Transverse colon (tissue), 4 donors: ENCODE results near the gene STARD9. TPM values are rescaled to one million over a fixed set of nuclear protein-coding genes. Genes with fewer than 3 reads are reported as not detected.
"Not testable (repeated sequence)": the region's sequence is repeated elsewhere in the genome, so short reads cannot be mapped to it uniquely, and the experiment has no call there.

Experiments
- DNase-seq: peaks from one replicate; pipeline ENCODE4 v3.0.0-alpha.2; 2019
- H3K27ac ChIP-seq, 4 donors: fragments of 200-600 bp; sonication (generic); 2 replicates each; pipeline ENCODE4 v1.5.1; 2016 to 2018; ENCODE audit warnings: inconsistent platforms in 4 of 4
- H3K27me3 ChIP-seq: fragments of 200-600 bp; sonication (generic); 2 replicates; pipeline ENCODE4 v1.5.1; 2017; ENCODE audit warnings: inconsistent platforms
- H3K36me3 ChIP-seq, 4 donors: fragments of 200-600 bp; sonication (generic); 2 replicates each; pipeline ENCODE4 v1.5.1; 2017 to 2019; ENCODE audit warnings: inconsistent platforms in 4 of 4
- H3K4me1 ChIP-seq, 4 donors: fragments of 200-600 bp; sonication (generic); 2 replicates each; pipeline ENCODE4 v1.5.1; 2017 to 2020; ENCODE audit warnings: inconsistent platforms in 4 of 4
- H3K4me3 ChIP-seq, 4 donors: fragments of 200-600 bp; sonication (generic); 1 replicate in 1 of 4; 2 replicates in 3 of 4; pipeline versions ENCODE4 v1.5.1 to v1.6.1; 2017 to 2019; ENCODE audit warnings: inconsistent platforms in 4 of 4
- H3K9me3 ChIP-seq, 2 donors: fragments of 200-600 bp; sonication (generic); 2 replicates each; pipeline ENCODE4 v1.5.1; 2017 to 2019; ENCODE audit warnings: inconsistent platforms in 2 of 2
- CTCF ChIP-seq, 5 experiments: fragments of 200-600 bp in 3 of 5; fragments of 450-650 bp in 2 of 5; sonication (generic) in 3 of 5; IDR thresholded peaks; 1 replicate in 2 of 5; 2 replicates in 3 of 5; pipeline ENCODE4 v1.5.1; 2016 to 2017; ENCODE audit warnings: antibody characterized with exemption in 5 of 5, inconsistent platforms in 3 of 5, mild to moderate bottlenecking in 2 of 5, moderate library complexity in 1 of 5
- EP300 ChIP-seq: sonication (generic); formaldehyde crosslinking; IDR thresholded peaks from one replicate; pipeline ENCODE4 v1.6.1; 2017; ENCODE audit warnings: antibody characterized with exemption, low read depth
- POLR2A ChIP-seq: fragments of 450-650 bp; IDR thresholded peaks from one replicate; pipeline ENCODE4 v1.6.1; 2016; ENCODE audit warnings: antibody characterized with exemption, mild to moderate bottlenecking, moderate library complexity
- POLR2AphosphoS5 ChIP-seq, 3 donors: sonication (generic); formaldehyde crosslinking; IDR thresholded peaks; one replicate each; pipeline ENCODE4 v1.6.1; 2016; ENCODE audit warnings: antibody characterized with exemption in 3 of 3
- WGBS, 2 donors: methylation state at CpG; one replicate each; pipeline ENCODE4 v1.1.5; 2018; ENCODE audit warnings: low coverage in 1 of 2; 5-methylcytosine and 5-hydroxymethylcytosine counted together
- in situ Hi-C, 4 donors: fragments of 200-750 bp; cut with MboI; loops; one replicate each; pipeline versions ENCODE4 v1.15.0 to v1.15.1; 2017; ENCODE audit warnings: low sequenced_read_pairs in 3 of 4, low pct_ligation_motif_present in 1 of 4, low pct_unique_long_range_greater_than_20kb in 1 of 4
- intact Hi-C: fragments of 100-400 bp; cut with DNase I; formaldehyde crosslinking; loops from one replicate; pipeline ENCODE4 v1.15.1; 2023; ENCODE audit warnings: low total_unique reads
- total RNA-seq, 4 donors: library from RNA; depleted of rRNA; stranded (reverse); fragments of >200 nt; gene quantifications; one replicate each; pipeline ENCODE4 v1.1.0, GENCODE V29; 2016

The STARD9 gene
- total RNA-seq, 4 donors from 2014 or later: 11.1 to 52.5 (median 22.4) TPM

GRCh38 chr15:42679285-42680141, 104.1 kb downstream of the STARD9 start:
- Histone ChIP-seq H3K4me1 (no peaks in the 10 kb centered on the region), H3K27me3 (no peaks in the 10 kb centered on the region), H3K4me3 (no peak overlapping the region), H3K9me3 (no peaks in the 10 kb centered on the region), H3K27ac (no peak overlapping the region), H3K36me3 (peaks cover 0 to 18% (median 6%) of the 10 kb centered on the region in 4 donors)
- intact Hi-C loops: loop anchor here (2.0 kb wide), 1 partner anchor 43 kb away; no protein-coding TSS in a partner anchor
- TF ChIP-seq CTCF (IDR thresholded peaks at IDR 0.05) (no peak), POLR2A (no peak), EP300 (no peak), POLR2AphosphoS5 (IDR thresholded peaks at IDR 0.05) (no peak)
- WGBS, 2 donors: 91 to 93% methylated on average over 6 to 7 of the region's 7 CpGs
- DNase-seq: no peak
- in situ Hi-C loops: no loop called here

- H3K27ac ChIP-seq, H3K4me1 ChIP-seq, H3K4me3 ChIP-seq, in situ Hi-C loops, H3K27me3 ChIP-seq, DNase-seq, H3K9me3 ChIP-seq: not testable (repeated sequence)
- 90 to 100% methylated on average over 1 to 5 of the region's 5 CpGs for WGBS, 2 donors
- peaks cover 0 to 14% (median 6%) of the 10 kb centered on the region in 4 donors for H3K36me3 ChIP-seq
- intact Hi-C loops: loop anchor here (2.0 kb wide), 1 partner anchor 43 kb away; no protein-coding TSS in a partner anchor
Measured at GRCh38 chr15:42680142-42680482, 104.7 kb downstream of the STARD9 start.

GRCh38 chr15:42681119-42681518, 105.7 kb downstream of the STARD9 start:
- no peak for DNase-seq
- in situ Hi-C loops (no loop called here), intact Hi-C loops (loop anchor here (2.0 kb wide), 1 partner anchor 42 kb away; no protein-coding TSS in a partner anchor)
- peaks cover 0 to 6% (median 3%) of the 10 kb centered on the region in 4 donors for H3K36me3 ChIP-seq
- no peak overlapping the region for H3K27ac ChIP-seq
- TF ChIP-seq POLR2A (no peak), CTCF (IDR thresholded peaks at IDR 0.05) (no peak), POLR2AphosphoS5 (IDR thresholded peaks at IDR 0.05) (no peak), EP300 (no peak)
- no peaks in the 10 kb centered on the region for H3K4me1 ChIP-seq
- no peaks in the 10 kb centered on the region for H3K9me3 ChIP-seq
- no peak overlapping the region for H3K4me3 ChIP-seq
- 95 to 100% methylated on average over 1 to 6 of the region's 6 CpGs for WGBS, 2 donors
- no peaks in the 10 kb centered on the region for H3K27me3 ChIP-seq

- in situ Hi-C loops (no loop called here), intact Hi-C loops (no loop called here)
- Histone ChIP-seq H3K27ac (no peak overlapping the region), H3K36me3 (peaks cover 0 to 13% (median 3%) of the 10 kb centered on the region in 4 donors), H3K4me1 (no peaks in the 10 kb centered on the region), H3K4me3 (no peak overlapping the region), H3K9me3 (no peaks in the 10 kb centered on the region), H3K27me3 (no peaks in the 10 kb centered on the region)
- no peak for DNase-seq
- TF ChIP-seq CTCF (IDR thresholded peaks at IDR 0.05): no peak
- TF ChIP-seq POLR2AphosphoS5 (IDR thresholded peaks at IDR 0.05): no peak
- TF ChIP-seq POLR2A: no peak
- no peak for TF ChIP-seq EP300
- WGBS, 2 donors: 96% methylated on average over 8 of the region's 8 CpGs; no CpG with 5 or more reads in 1 of the 2 donors
Measured at GRCh38 chr15:42686281-42686680, 110.9 kb downstream of the STARD9 start.
